Astrocyte of the cerebellum (primary cell): Measurements from ENCODE around the gene TCF4.

Experiments
- DNase-seq: peaks from one replicate; pipeline ENCODE4 v3.0.0-alpha.2; 2011; ENCODE audit warnings: low read depth
- H3K4me3 ChIP-seq: 2 replicates; pipeline ENCODE4 v1.5.1; 2011; ENCODE audit warnings: mild to moderate bottlenecking, low read depth, low read length, moderate library complexity
- CTCF ChIP-seq: IDR thresholded peaks from 2 replicates; pipeline ENCODE4 v1.5.1; 2012; ENCODE audit warnings: low read length, low read depth, moderate library complexity, mild to moderate bottlenecking; ENCODE audit errors: missing control alignments
- in situ Hi-C: cut with HindIII; loops from 2 replicates; pipeline ENCODE4 v1.10.0; 2017; ENCODE audit warnings: low sequenced_read_pairs

TCF4 gene

GRCh38 chr18:55322178-55322735 lies 265.7 kb downstream of the TCF4 start:
- H3K4me3 ChIP-seq = peak overlapping the region; percentile 58
- in situ Hi-C loops = no loop called here
- TF ChIP-seq CTCF = no peak
- DNase-seq = peak; percentile 88

GRCh38 chr18:55321265-55322177 lies 266.5 kb downstream of the TCF4 start:
- TF ChIP-seq CTCF = no peak
- in situ Hi-C loops = no loop called here
- DNase-seq = peak; percentile 84
- H3K4me3 ChIP-seq = peak overlapping the region; percentile 58

GRCh38 chr18:55320424-55321264 lies 267.3 kb downstream of the TCF4 start:
- in situ Hi-C loops = no loop called here
- H3K4me3 ChIP-seq = peak overlapping the region; percentile 58
- no peak for DNase-seq
- no peak for TF ChIP-seq CTCF

GRCh38 chr18:55319459-55320193 lies 268.4 kb downstream of the TCF4 start:
- H3K4me3 ChIP-seq = peak overlapping the region; percentile 58
- in situ Hi-C loops = no loop called here
- no peak for TF ChIP-seq CTCF
- DNase-seq = no peak

- in situ Hi-C loops = no loop called here
- peak overlapping the region; percentile 58 for H3K4me3 ChIP-seq
- DNase-seq = no peak
- no peak for TF ChIP-seq CTCF
These were observed 269.0 kb downstream of the TCF4 start for GRCh38 chr18:55318951-55319441.
